Adrenal gland (tissue), 12 donors: Measurements from ENCODE around the gene SOX3. TPM values are rescaled to one million over a fixed set of nuclear protein-coding genes. Genes with fewer than 3 reads are reported as not detected.

Experiments used
- DNase-seq, 7 donors: peaks; one replicate each; pipeline ENCODE4 v3.0.0-alpha.2; 2019 to 2020
- H3K27ac ChIP-seq, 5 donors: fragments of 200-600 bp; sonication (generic) in 4 of 5; 1 replicate in 3 of 5; 2 replicates in 2 of 5; pipeline versions ENCODE4 v1.5.1 to v1.8.0; 2016 to 2020; ENCODE audit warnings: mild to moderate bottlenecking in 1 of 5
- H3K27me3 ChIP-seq: fragments of 200-600 bp; 2 replicates; pipeline ENCODE4 v1.8.0; 2021
- H3K36me3 ChIP-seq, 2 donors: fragments of 200-600 bp; replicated peaks in 1 of 2; 1 replicate in 1 of 2; 2 replicates in 1 of 2; pipeline versions ENCODE4 v1.5.1 to v1.8.0; 2018 to 2022
- H3K4me1 ChIP-seq, 2 donors: fragments of 200-600 bp; replicated peaks in 1 of 2; 1 replicate in 1 of 2; 2 replicates in 1 of 2; pipeline versions ENCODE4 v1.5.1 to v1.8.0; 2018 to 2021
- H3K4me3 ChIP-seq, 4 donors: fragments of 200-600 bp; sonication (generic) in 3 of 4; one replicate each; pipeline ENCODE4 v1.5.1; 2016 to 2018
- H3K9me3 ChIP-seq, 3 donors: fragments of 200-600 bp; sonication (generic) in 1 of 3; replicated peaks in 1 of 3; 1 replicate in 2 of 3; 2 replicates in 1 of 3; pipeline versions ENCODE4 v1.5.1 to v1.8.0; 2016 to 2021
- CTCF ChIP-seq, 6 experiments: fragments of 450-650 bp in 4 of 6; fragments of 200-600 bp in 2 of 6; sonication (generic) in 1 of 6; IDR thresholded peaks; 1 replicate in 5 of 6; 2 replicates in 1 of 6; pipeline versions ENCODE4 v1.5.1 to v1.8.0; 2016 to 2021; ENCODE audit warnings: antibody characterized with exemption in 6 of 6, mild to moderate bottlenecking in 2 of 6, moderate library complexity in 1 of 6
- POLR2A ChIP-seq, 2 donors: fragments of 450-650 bp; IDR thresholded peaks; one replicate each; pipeline ENCODE4 v1.6.1; 2017; ENCODE audit warnings: antibody characterized with exemption in 2 of 2, mild to moderate bottlenecking in 2 of 2, moderate library complexity in 1 of 2
- WGBS, 4 donors: extraction: QIAGEN DNeasy Blood & Tissue Kit in 2 of 4; methylation state at CpG; one replicate each; pipeline versions ENCODE4 v1.1.5 to v1.1.7; 2013 to 2017; 5-methylcytosine and 5-hydroxymethylcytosine counted together
- intact Hi-C, 2 donors: fragments of 100-400 bp; cut with DNase I; formaldehyde crosslinking; loops; one replicate each; pipeline versions ENCODE4 v1.14.1 to v1.15.0; 2022 to 2023
- polyA plus RNA-seq, 3 donors: library from polyadenylated mRNA; stranded (reverse); fragments of 200-250 nt in 2 of 3; fragments of 350-450 nt in 1 of 3; fragmentation: Illumina TruSeq in 1 of 3; extraction: RNeasy Lipid Tissue Mini Kit (QIAGEN cat#74804) in 1 of 3; gene quantifications; one replicate each; pipeline ENCODE4 v1.2.3, GENCODE V29; 2013 to 2014
- total RNA-seq, 9 donors: library from RNA; depleted of rRNA in 4 of 9; stranded (reverse); fragments of >200 nt in 4 of 9; fragments of 120-200 nt in 1 of 9; fragmentation: NEBNext Ultra II Directional in 1 of 9; extraction: Animal tissue kit (Norgen Biotek cat#: 25700) in 1 of 9; gene quantifications; one replicate each; pipeline versions ENCODE4 v1.1.0 to v1.2.4, GENCODE V29; 2013 to 2023
- donor health status: healthy with polysubstance abuse.
- donor health status: Bipolar disorder and iron deficiency.
- donor health status: DM: yes; HTN: yes; CAD: no.
- donor health status: DM: no; HTN: no; CAD: no.
- donor health status: DM: no; HTN: no; CAD: no.
- donor health status: DM: yes; HTN: yes; CAD: no.

SOX3 gene
- total and polyA plus RNA-seq, 12 donors = 0.20 to 0.55 (median 0.25) TPM; not detected in 6

- H3K9me3 ChIP-seq = no peaks in the 10 kb centered on the region
- no peaks in the 10 kb centered on the region for H3K4me1 ChIP-seq
- TF ChIP-seq POLR2A (IDR thresholded peaks at IDR 0.05) = no peak
- no peak for TF ChIP-seq CTCF (IDR thresholded peaks at IDR 0.05)
- H3K27me3 ChIP-seq = peaks cover 22% of the 10 kb centered on the region
- no peak overlapping the region for H3K4me3 ChIP-seq
- DNase-seq = no peak
- no peaks in the 10 kb centered on the region for H3K36me3 ChIP-seq
- intact Hi-C loops = no loop called here
- no peak overlapping the region for H3K27ac ChIP-seq
- WGBS, 4 donors = 68 to 81% (median 73%) methylated on average over 4 of the region's 4 CpGs
Measured at GRCh38 chrX:140492066-140492994, 12.5 kb downstream of the SOX3 start.

GRCh38 chrX:140480765-140481164, 24.1 kb downstream of the SOX3 start:
- Histone ChIP-seq H3K4me1 (no peaks in the 10 kb centered on the region), H3K27me3 (peaks cover 4% of the 10 kb centered on the region), H3K4me3 (no peak overlapping the region), H3K9me3 (no peaks in the 10 kb centered on the region), H3K27ac (no peak overlapping the region), H3K36me3 (no peaks in the 10 kb centered on the region)
- TF ChIP-seq POLR2A (IDR thresholded peaks at IDR 0.05) (no peak), CTCF (IDR thresholded peaks at IDR 0.05) (no peak)
- no peak for DNase-seq
- intact Hi-C loops = no loop called here

- no peaks in the 10 kb centered on the region for H3K4me1 ChIP-seq
- intact Hi-C loops = no loop called here
- DNase-seq = no peak
- no peak overlapping the region for H3K27ac ChIP-seq
- H3K9me3 ChIP-seq = peaks cover 0 to 5% (median 0%) of the 10 kb centered on the region in 3 donors
- TF ChIP-seq POLR2A (IDR thresholded peaks at IDR 0.05) (no peak), CTCF (IDR thresholded peaks at IDR 0.05) (no peak)
- no peaks in the 10 kb centered on the region for H3K36me3 ChIP-seq
- peaks cover 4% of the 10 kb centered on the region for H3K27me3 ChIP-seq
- H3K4me3 ChIP-seq = no peak overlapping the region
Measured at GRCh38 chrX:140477987-140478386, 26.9 kb downstream of the SOX3 start.

GRCh38 chrX:140475025-140475424, 29.8 kb downstream of the SOX3 start:
- no peaks in the 10 kb centered on the region for H3K36me3 ChIP-seq
- intact Hi-C loops = no loop called here
- TF ChIP-seq POLR2A (IDR thresholded peaks at IDR 0.05) = no peak
- no peak for TF ChIP-seq CTCF (IDR thresholded peaks at IDR 0.05)

More at GRCh38 chrX:140475025-140475424, 29.8 kb downstream of the SOX3 start:
- no peak for DNase-seq
- Histone ChIP-seq H3K4me1 (no peaks in the 10 kb centered on the region), H3K9me3 (peaks cover 0 to 5% (median 0%) of the 10 kb centered on the region in 3 donors), H3K4me3 (no peak overlapping the region), H3K27me3 (peaks cover 10% of the 10 kb centered on the region), H3K27ac (no peak overlapping the region)
